ENCODE measurements around the gene RPEL1. TPM values are rescaled to one million over a fixed set of nuclear protein-coding genes. Genes with fewer than 3 reads are reported as not detected.

Gene RPEL1
- total RNA-seq, 6 experiments from 2014 or later, result 0.14 TPM; not detected in 5

DNA sequence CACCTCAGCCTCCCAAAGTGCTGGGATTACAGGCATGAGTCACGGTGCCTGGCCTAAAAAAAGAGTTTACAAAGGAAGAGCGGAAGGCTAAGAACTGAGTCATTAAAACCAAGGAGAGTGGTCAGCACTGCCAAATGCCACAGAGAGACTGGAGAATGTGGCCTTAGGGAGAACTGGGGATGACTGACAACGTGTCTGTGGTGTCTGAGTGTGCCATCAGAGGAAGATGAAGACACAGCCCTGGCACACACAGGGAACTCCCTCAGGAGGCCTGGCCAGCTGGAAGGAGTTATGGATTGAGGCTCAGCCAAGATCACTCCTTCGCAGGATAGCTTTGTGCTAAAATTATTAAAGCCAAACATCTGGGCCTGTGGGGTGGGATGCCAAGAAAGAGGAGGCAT is 27.4 kb downstream of the RPEL1 start:
- peaks cover 13% of the 10 kb centered on the region for H3K27me3 Mint-ChIP-seq (ENCODE audit: insufficient read depth)
- TF ChIP-seq, protein P1, sequence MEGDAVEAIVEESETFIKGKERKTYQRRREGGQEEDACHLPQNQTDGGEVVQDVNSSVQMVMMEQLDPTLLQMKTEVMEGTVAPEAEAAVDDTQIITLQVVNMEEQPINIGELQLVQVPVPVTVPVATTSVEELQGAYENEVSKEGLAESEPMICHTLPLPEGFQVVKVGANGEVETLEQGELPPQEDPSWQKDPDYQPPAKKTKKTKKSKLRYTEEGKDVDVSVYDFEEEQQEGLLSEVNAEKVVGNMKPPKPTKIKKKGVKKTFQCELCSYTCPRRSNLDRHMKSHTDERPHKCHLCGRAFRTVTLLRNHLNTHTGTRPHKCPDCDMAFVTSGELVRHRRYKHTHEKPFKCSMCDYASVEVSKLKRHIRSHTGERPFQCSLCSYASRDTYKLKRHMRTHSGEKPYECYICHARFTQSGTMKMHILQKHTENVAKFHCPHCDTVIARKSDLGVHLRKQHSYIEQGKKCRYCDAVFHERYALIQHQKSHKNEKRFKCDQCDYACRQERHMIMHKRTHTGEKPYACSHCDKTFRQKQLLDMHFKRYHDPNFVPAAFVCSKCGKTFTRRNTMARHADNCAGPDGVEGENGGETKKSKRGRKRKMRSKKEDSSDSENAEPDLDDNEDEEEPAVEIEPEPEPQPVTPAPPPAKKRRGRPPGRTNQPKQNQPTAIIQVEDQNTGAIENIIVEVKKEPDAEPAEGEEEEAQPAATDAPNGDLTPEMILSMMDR (IDR thresholded peaks at IDR 0.05), result no peak
- peak; percentile 99 for DNase-seq
- peaks cover 26% of the 10 kb centered on the region for H3K4me1 Mint-ChIP-seq (ENCODE audit: low read depth)
- H3K27ac Mint-ChIP-seq, result peak overlapping the region; percentile 66
- H3K4me3 Mint-ChIP-seq, result peak overlapping the region; percentile 39; the same call in 1 of the 2 replicates
- H3K9me3 Mint-ChIP-seq, result no peaks in the 10 kb centered on the region
- H3K36me3 Mint-ChIP-seq (ENCODE audit: low read depth), result no peaks in the 10 kb centered on the region

DNA sequence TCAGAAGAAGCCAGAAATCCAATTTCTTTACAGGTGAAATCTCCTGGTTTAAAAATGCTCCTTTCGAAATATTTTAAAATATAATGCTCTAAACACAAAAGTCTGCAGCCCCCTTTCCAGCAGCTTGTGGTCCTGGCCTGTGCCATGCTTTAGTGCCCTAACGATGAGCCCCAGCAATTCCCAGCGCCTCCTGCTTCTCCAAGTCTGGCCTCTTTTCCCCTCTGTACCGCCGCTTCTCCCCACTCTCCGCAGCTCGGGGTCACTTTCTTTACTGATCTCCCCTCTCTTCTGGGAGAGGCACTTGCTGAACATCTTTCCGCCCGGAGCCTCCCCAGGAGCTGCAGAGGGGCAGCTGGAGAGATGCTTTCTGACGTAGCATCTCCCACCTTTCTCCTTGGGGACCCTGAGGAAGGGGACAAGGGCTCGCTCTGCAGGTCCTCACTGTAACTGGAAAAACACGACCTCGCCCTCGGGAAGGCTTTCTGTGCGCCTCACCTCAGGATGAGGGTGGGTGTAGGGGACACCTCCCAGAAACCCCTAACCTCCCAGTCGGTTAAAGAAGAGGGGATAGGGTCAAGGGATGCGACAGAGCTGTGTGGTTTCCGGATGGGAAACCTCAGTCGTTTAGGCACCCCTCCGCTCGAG is 30.7 kb downstream of the RPEL1 start:
- Mint-ChIP-seq H3K36me3 (ENCODE audit: low read depth) (peaks cover 6% of the 10 kb centered on the region), H3K9me3 (peaks cover 8% of the 10 kb centered on the region), H3K27me3 (ENCODE audit: insufficient read depth) (peaks cover 25% of the 10 kb centered on the region), H3K4me3 (no peak overlapping the region), H3K27ac (no peak overlapping the region), H3K4me1 (ENCODE audit: low read depth) (peaks cover 32% of the 10 kb centered on the region)
- TF ChIP-seq, protein P1 (IDR thresholded peaks at IDR 0.05), result no peak
- DNase-seq, result no peak

DNA sequence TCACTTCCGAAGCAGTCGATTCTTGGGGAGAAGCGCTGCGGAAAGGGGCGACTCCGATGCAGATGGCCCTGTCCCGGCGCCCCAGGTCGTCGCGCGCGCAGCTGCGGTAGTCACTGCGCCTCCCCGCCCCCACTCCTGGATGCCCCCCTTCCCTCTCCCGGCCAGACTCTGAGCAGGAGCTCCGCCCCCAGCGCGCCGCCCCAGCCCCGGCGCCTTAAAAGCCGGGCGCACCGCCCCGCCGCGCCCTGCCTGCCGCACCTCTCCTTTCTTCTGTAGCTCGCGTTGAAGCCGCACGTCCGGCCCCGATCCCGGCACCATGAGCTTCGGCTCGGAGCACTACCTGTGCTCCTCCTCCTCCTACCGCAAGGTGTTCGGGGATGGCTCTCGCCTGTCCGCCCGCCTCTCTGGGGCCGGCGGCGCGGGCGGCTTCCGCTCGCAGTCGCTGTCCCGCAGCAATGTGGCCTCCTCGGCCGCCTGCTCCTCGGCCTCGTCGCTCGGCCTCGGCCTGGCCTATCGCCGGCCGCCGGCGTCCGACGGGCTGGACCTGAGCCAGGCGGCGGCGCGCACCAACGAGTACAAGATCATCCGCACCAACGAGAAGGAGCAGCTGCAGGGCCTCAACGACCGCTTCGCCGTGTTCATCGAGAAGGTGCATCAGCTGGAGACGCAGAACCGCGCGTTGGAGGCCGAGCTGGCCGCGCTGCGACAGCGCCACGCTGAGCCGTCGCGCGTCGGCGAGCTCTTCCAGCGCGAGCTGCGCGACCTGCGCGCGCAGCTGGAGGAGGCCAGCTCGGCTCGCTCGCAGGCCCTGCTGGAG is 31.4 kb downstream of the RPEL1 start, which contains the start of gene INA:
Gene INA, plus strand, starts transcription at position 243 of the 817 bp plus-strand sequence. Its CDS starts 74 bp downstream, at position 317.
- Mint-ChIP-seq H3K27ac (no peak within 1 kb of the TSS), H3K4me1 (ENCODE audit: low read depth) (peaks cover 30% of the 10 kb centered on the region), H3K27me3 (ENCODE audit: insufficient read depth) (peaks cover 29% of the 10 kb centered on the region), H3K9me3 (peaks cover 8% of the 10 kb centered on the region), H3K4me3 (no peak within 1 kb of the TSS), H3K36me3 (ENCODE audit: low read depth) (peaks cover 6% of the 10 kb centered on the region)
- DNase-seq, result no peak
- TF ChIP-seq, protein P1 (IDR thresholded peaks at IDR 0.05), result no peak

DNA sequence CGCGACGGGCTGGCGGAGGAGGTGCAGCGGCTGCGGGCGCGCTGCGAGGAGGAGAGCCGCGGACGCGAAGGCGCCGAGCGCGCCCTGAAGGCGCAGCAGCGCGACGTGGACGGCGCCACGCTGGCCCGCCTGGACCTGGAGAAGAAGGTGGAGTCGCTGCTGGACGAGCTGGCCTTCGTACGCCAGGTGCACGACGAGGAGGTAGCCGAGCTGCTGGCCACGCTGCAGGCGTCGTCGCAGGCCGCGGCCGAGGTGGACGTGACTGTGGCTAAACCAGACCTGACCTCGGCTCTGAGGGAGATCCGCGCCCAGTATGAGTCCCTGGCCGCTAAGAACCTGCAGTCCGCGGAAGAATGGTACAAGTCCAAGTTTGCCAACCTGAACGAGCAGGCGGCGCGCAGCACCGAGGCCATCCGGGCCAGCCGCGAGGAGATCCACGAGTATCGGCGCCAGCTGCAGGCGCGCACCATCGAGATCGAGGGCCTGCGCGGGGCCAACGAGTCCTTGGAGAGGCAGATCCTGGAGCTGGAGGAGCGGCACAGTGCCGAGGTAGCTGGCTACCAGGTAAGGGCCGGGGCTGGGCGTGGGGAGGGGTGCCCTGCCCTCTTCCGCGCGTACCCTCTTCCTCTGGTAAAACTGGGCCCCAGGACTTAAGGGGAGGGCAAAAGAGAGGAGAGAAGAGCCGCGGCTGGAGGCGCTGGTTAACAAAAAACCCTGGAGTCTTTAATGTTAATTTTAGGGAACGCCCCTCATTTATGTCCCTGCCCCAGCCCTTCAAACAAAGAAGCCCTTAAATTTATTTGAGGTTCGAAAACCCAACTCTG is 32.2 kb downstream of the RPEL1 start:
- TF ChIP-seq, protein P1 (IDR thresholded peaks at IDR 0.05), result no peak
- H3K27ac Mint-ChIP-seq, result no peak overlapping the region
- DNase-seq, result no peak
- H3K36me3 Mint-ChIP-seq (ENCODE audit: low read depth), result peaks cover 6% of the 10 kb centered on the region
- H3K27me3 Mint-ChIP-seq (ENCODE audit: insufficient read depth), result peaks cover 29% of the 10 kb centered on the region
- no peak overlapping the region for H3K4me3 Mint-ChIP-seq
- peaks cover 22% of the 10 kb centered on the region for H3K4me1 Mint-ChIP-seq (ENCODE audit: low read depth)
- H3K9me3 Mint-ChIP-seq, result peaks cover 8% of the 10 kb centered on the region

DNA sequence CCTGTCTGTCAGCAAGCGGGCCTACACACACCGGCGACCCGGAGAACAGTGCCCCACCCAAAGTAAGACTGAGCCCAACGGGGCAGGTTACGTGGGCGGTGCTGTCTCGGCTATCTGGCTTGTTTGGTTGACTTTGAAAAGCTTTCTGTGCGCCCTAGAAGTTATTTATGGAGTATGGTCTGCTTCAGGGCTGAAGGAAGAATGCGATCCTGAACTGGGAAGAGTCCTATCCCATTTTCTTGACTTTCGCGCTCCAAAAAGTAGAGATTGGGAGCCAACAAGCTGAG is 32.8 kb downstream of the RPEL1 start:
- H3K9me3 Mint-ChIP-seq, result peaks cover 8% of the 10 kb centered on the region
- peaks cover 6% of the 10 kb centered on the region for H3K36me3 Mint-ChIP-seq (ENCODE audit: low read depth)
- 0 out of 2 replicates have a peak overlapping the region, but pooled peaks have one; percentile 46 for H3K4me3 Mint-ChIP-seq
- no peak for DNase-seq
- TF ChIP-seq, protein P1 (IDR thresholded peaks at IDR 0.05), result no peak
- H3K27me3 Mint-ChIP-seq (ENCODE audit: insufficient read depth), result peaks cover 29% of the 10 kb centered on the region
- H3K27ac Mint-ChIP-seq, result no peak overlapping the region
- H3K4me1 Mint-ChIP-seq (ENCODE audit: low read depth), result peaks cover 16% of the 10 kb centered on the region

All from HFFc6 (cell line).